ENCODE measurements around the gene PKNOX2.

PKNOX2 gene

GRCh38 chr11:125235071-125235471, 70.5 kb downstream of the PKNOX2 start:
- Histone ChIP-seq H3K27me3 (ENCODE audit: insufficient read depth, poor library complexity, severe bottlenecking) (peaks cover 7% of the 10 kb centered on the region), H3K4me3 (replicated peaks; ENCODE audit: insufficient read depth, low read length) (no peak overlapping the region), H3K27ac (replicated peaks) (no peak overlapping the region)
- no peak for DNase-seq (ENCODE audit: low read depth in 1 of 2, low spot score in 1 of 2)
- TF ChIP-seq SPI1 (IDR thresholded peaks at IDR 0.05; ENCODE audit: borderline replicate concordance, low read depth) = no peak
- TF ChIP-seq REST (IDR thresholded peaks at IDR 0.05; ENCODE audit: insufficient replicate concordance, low read depth) = no peak
- TF ChIP-seq POLR2AphosphoS5 (IDR thresholded peaks at IDR 0.05; ENCODE audit: low read depth) = no peak
- TF ChIP-seq GABPA (IDR thresholded peaks at IDR 0.05; ENCODE audit: low read depth) = no peak
- TF ChIP-seq CTCF (IDR thresholded peaks at IDR 0.05; ENCODE audit: insufficient read depth, low read length) = no peak

- Histone ChIP-seq H3K4me3 (replicated peaks; ENCODE audit: insufficient read depth, low read length) (no peak overlapping the region), H3K27ac (replicated peaks) (no peak overlapping the region), H3K27me3 (ENCODE audit: insufficient read depth, poor library complexity, severe bottlenecking) (peaks cover 7% of the 10 kb centered on the region)
- TF ChIP-seq REST (IDR thresholded peaks at IDR 0.05; ENCODE audit: insufficient replicate concordance, low read depth) (no peak), SPI1 (IDR thresholded peaks at IDR 0.05; ENCODE audit: borderline replicate concordance, low read depth) (no peak), POLR2AphosphoS5 (IDR thresholded peaks at IDR 0.05; ENCODE audit: low read depth) (no peak), GABPA (IDR thresholded peaks at IDR 0.05; ENCODE audit: low read depth) (no peak), CTCF (IDR thresholded peaks at IDR 0.05; ENCODE audit: insufficient read depth, low read length) (no peak)
- DNase-seq (ENCODE audit: low read depth in 1 of 2, low spot score in 1 of 2) = no peak
Measured at GRCh38 chr11:125236072-125236825, 71.7 kb downstream of the PKNOX2 start.

GRCh38 chr11:125239585-125240560, 75.3 kb downstream of the PKNOX2 start:
- TF ChIP-seq CTCF (IDR thresholded peaks at IDR 0.05; ENCODE audit: insufficient read depth, low read length) = no peak
- TF ChIP-seq POLR2AphosphoS5 (IDR thresholded peaks at IDR 0.05; ENCODE audit: low read depth) = no peak
- no peak for TF ChIP-seq REST (IDR thresholded peaks at IDR 0.05; ENCODE audit: insufficient replicate concordance, low read depth)
- TF ChIP-seq GABPA (IDR thresholded peaks at IDR 0.05; ENCODE audit: low read depth) = no peak
- TF ChIP-seq SPI1 (IDR thresholded peaks at IDR 0.05; ENCODE audit: borderline replicate concordance, low read depth) = no peak

More at GRCh38 chr11:125239585-125240560, 75.3 kb downstream of the PKNOX2 start:
- Histone ChIP-seq H3K4me3 (replicated peaks; ENCODE audit: insufficient read depth, low read length) (no peak overlapping the region), H3K27me3 (ENCODE audit: insufficient read depth, poor library complexity, severe bottlenecking) (peaks cover 2% of the 10 kb centered on the region), H3K27ac (replicated peaks) (no peak overlapping the region)
- no peak for DNase-seq (ENCODE audit: low read depth in 1 of 2, low spot score in 1 of 2)
